AG10803 (cell line): ENCODE data around the gene RAB34.

Source experiments
- DNase-seq: peaks from one replicate; pipeline ENCODE4 v3.0.0; 2010; ENCODE audit warnings: low read depth
- H3K4me3 ChIP-seq: 2 replicates; pipeline ENCODE4 v1.5.1; 2011; ENCODE audit warnings: mild to moderate bottlenecking, low read length, control low read depth
- CTCF ChIP-seq: conservative IDR thresholded peaks from 2 replicates; pipeline ENCODE4 v1.5.1; 2011; ENCODE audit warnings: mild to moderate bottlenecking, low read length, control low read depth, inconsistent platforms

The RAB34 gene

GRCh38 chr17:28698253-28698941 is 19.3 kb downstream of the RAB34 start:
- peak; percentile 43 for DNase-seq
- no peak for TF ChIP-seq CTCF
- H3K4me3 ChIP-seq = no peak overlapping the region

GRCh38 chr17:28693869-28694268 is 23.8 kb downstream of the RAB34 start:
- DNase-seq = no peak
- H3K4me3 ChIP-seq = no peak overlapping the region

GRCh38 chr17:28689011-28689410 is 28.7 kb downstream of the RAB34 start:
- no peak for TF ChIP-seq CTCF
- DNase-seq = no peak
- H3K4me3 ChIP-seq = no peak overlapping the region

More at GRCh38 chr17:28693869-28694268, 23.8 kb downstream of the RAB34 start:
- TF ChIP-seq CTCF = no peak

GRCh38 chr17:28688481-28688880 is 29.2 kb downstream of the RAB34 start:
- no peak for DNase-seq
- no peak overlapping the region for H3K4me3 ChIP-seq
- no peak for TF ChIP-seq CTCF

GRCh38 chr17:28686296-28686695 is 31.4 kb downstream of the RAB34 start:
- no peak for DNase-seq
- H3K4me3 ChIP-seq = no peak overlapping the region
- TF ChIP-seq CTCF = no peak

- DNase-seq = no peak
- no peak for TF ChIP-seq CTCF
- H3K4me3 ChIP-seq = no peak overlapping the region
Measured at GRCh38 chr17:28685366-28685765, 32.3 kb downstream of the RAB34 start.

- peak; percentile 55 for DNase-seq
- TF ChIP-seq CTCF = 0 out of 2 replicates have a peak, but pooled peaks have one; percentile 6
- H3K4me3 ChIP-seq = no peak overlapping the region
Measured at GRCh38 chr17:28684963-28685362, 32.7 kb downstream of the RAB34 start.
